Keratinocyte (primary cell): ENCODE data around the gene ANKRD6. TPM values are rescaled to one million over a fixed set of nuclear protein-coding genes. Genes with fewer than 3 reads are reported as not detected.
A peak's percentile ranks its signal among the peaks of the same experiment; 100 is the strongest.

ENCODE experiments used
- DNase-seq: peaks from one replicate; pipeline ENCODE4 v3.0.0-alpha.2; 2011; ENCODE audit warnings: low read depth, missing footprints, low spot score
- FAIRE-seq: peaks from 2 replicates; lab custom pipeline; 2011; peaks lifted over from hg19 to GRCh38; lab: Jason Lieb, UNC
- H2AFZ ChIP-seq: 2 replicates; pipeline ENCODE4 v1.6.0; 2012; ENCODE audit warnings: low read length, control low read depth, inconsistent platforms; ENCODE audit not compliant: control insufficient read depth
- H3K27ac ChIP-seq: 2 replicates; pipeline ENCODE4 v1.5.1; 2011; ENCODE audit warnings: low read length; ENCODE audit not compliant: control insufficient read depth, insufficient read depth
- H3K27me3 ChIP-seq: 3 replicates; pipeline ENCODE4 v1.6.0; 2011; ENCODE audit warnings: low read length; ENCODE audit not compliant: control insufficient read depth, insufficient read depth; ENCODE audit errors: extremely low read depth
- H3K36me3 ChIP-seq, 2 experiments: 2 replicates in 1 of 2; 3 replicates in 1 of 2; pipeline ENCODE4 v1.5.1; 2011; ENCODE audit warnings: low read length in 2 of 2, mild to moderate bottlenecking in 1 of 2; ENCODE audit not compliant: control insufficient read depth in 2 of 2, insufficient read depth in 2 of 2; ENCODE audit errors: extremely low read depth in 1 of 2
- H3K4me1 ChIP-seq: 3 replicates; pipeline ENCODE4 v1.5.1; 2011; ENCODE audit warnings: low read length; ENCODE audit not compliant: control insufficient read depth, insufficient read depth; ENCODE audit errors: extremely low read depth
- H3K4me2 ChIP-seq: 3 replicates; pipeline ENCODE4 v1.6.0; 2011; ENCODE audit warnings: low read depth, low read length; ENCODE audit not compliant: control insufficient read depth, insufficient read depth; ENCODE audit errors: extremely low read depth
- H3K4me3 ChIP-seq, 3 experiments: fragments of 200-600 bp in 1 of 3; sonication (generic) in 1 of 3; 2 replicates in 2 of 3; 3 replicates in 1 of 3; pipeline ENCODE4 v1.5.1; 2011 to 2016; ENCODE audit warnings: low read length in 3 of 3, mild to moderate bottlenecking in 3 of 3, control low read depth in 2 of 3, inconsistent platforms in 1 of 3, low read depth in 1 of 3, mixed read lengths in 1 of 3, mixed run types in 1 of 3, moderate library complexity in 1 of 3; ENCODE audit not compliant: control insufficient read depth in 2 of 3, insufficient read depth in 2 of 3; ENCODE audit errors: extremely low read depth in 1 of 3
- H3K79me2 ChIP-seq: 2 replicates; pipeline ENCODE4 v1.6.0; 2012; ENCODE audit warnings: low read length; ENCODE audit not compliant: control insufficient read depth, insufficient read depth
- H3K9ac ChIP-seq: 3 replicates; pipeline ENCODE4 v1.6.0; 2011; ENCODE audit warnings: low read length; ENCODE audit not compliant: control insufficient read depth, insufficient read depth; ENCODE audit errors: extremely low read depth
- H3K9me1 ChIP-seq: 3 replicates; pipeline ENCODE4 v1.6.0; 2011; ENCODE audit warnings: low read length; ENCODE audit not compliant: control insufficient read depth, insufficient read depth; ENCODE audit errors: extremely low read depth
- H3K9me3 ChIP-seq: 2 replicates; pipeline ENCODE4 v1.5.1; 2012; ENCODE audit warnings: low read depth, low read length; ENCODE audit not compliant: control insufficient read depth
- H4K20me1 ChIP-seq: 3 replicates; pipeline ENCODE4 v1.6.0; 2011; ENCODE audit warnings: low read length; ENCODE audit not compliant: control insufficient read depth, insufficient read depth; ENCODE audit errors: extremely low read depth
- CTCF ChIP-seq, 3 experiments: IDR thresholded peaks in 1 of 3; conservative IDR thresholded peaks in 1 of 3; optimal IDR thresholded peaks in 1 of 3; 2 replicates in 2 of 3; 3 replicates in 1 of 3; pipeline versions ENCODE3 to v1.5.1; 2011; ENCODE audit warnings: low read length in 3 of 3, mild to moderate bottlenecking in 3 of 3, moderate library complexity in 2 of 3, control low read depth in 1 of 3, inconsistent platforms in 1 of 3; ENCODE audit not compliant: insufficient read depth in 2 of 3; ENCODE audit errors: extremely low read depth in 1 of 3
- EZH2 ChIP-seq: IDR thresholded peaks from one replicate; pipeline ENCODE4 v1.6.1; 2012; ENCODE audit warnings: inconsistent platforms, mild to moderate bottlenecking, low read length, moderate library complexity
- dilution Hi-C: fragments of 300-500 bp; cut with MboI; formaldehyde crosslinking; loops from one replicate; pipeline ENCODE4 v1.7.0; 2020; ENCODE audit warnings: low sequenced_read_pairs; ENCODE audit not compliant: extremely low pct_ligation_motif_present
- polyA plus RNA-seq, 5 experiments: library from polyadenylated mRNA; depleted of rRNA in 3 of 5; stranded (reverse) in 3 of 5; stranded (forward) in 1 of 5; unstranded in 1 of 5; fragments of >200 nt; gene quantifications; 1 replicate in 1 of 5; 2 replicates in 3 of 5; 3 replicates in 1 of 5; pipeline versions ENCODE4 v1.2.1 to v1.2.3, GENCODE V29; 2011 to 2012; ENCODE audit warnings: missing spikeins in 2 of 5, low read depth in 1 of 5, low replicate concordance in 1 of 5

Gene ANKRD6
- polyA plus RNA-seq, 1 donor (not counting 4 experiments of a cell fraction or from before 2014, with no cell fraction given) = 5.7 TPM

GRCh38 chr6:89596484-89596883 is 163.5 kb downstream of the ANKRD6 start:
- no peak overlapping the region for H3K27ac ChIP-seq
- dilution Hi-C loops = no loop called here
- no peak overlapping the region for H3K4me3 ChIP-seq
- DNase-seq (no peak), FAIRE-seq (no peak)
- no peaks in the 10 kb centered on the region for H3K9me1 ChIP-seq
- H2AFZ ChIP-seq = no peak overlapping the region
- no peaks in the 10 kb centered on the region for H3K9me3 ChIP-seq
- no peaks in the 10 kb centered on the region for H3K27me3 ChIP-seq
- no peak for TF ChIP-seq EZH2
- H3K4me1 ChIP-seq = no peaks in the 10 kb centered on the region
- no peaks in the 10 kb centered on the region for H3K79me2 ChIP-seq
- H3K4me2 ChIP-seq = no peak overlapping the region
- H3K9ac ChIP-seq = no peak overlapping the region
- H3K36me3 ChIP-seq = no peaks in the 10 kb centered on the region
- no peaks in the 10 kb centered on the region for H4K20me1 ChIP-seq

DNA sequence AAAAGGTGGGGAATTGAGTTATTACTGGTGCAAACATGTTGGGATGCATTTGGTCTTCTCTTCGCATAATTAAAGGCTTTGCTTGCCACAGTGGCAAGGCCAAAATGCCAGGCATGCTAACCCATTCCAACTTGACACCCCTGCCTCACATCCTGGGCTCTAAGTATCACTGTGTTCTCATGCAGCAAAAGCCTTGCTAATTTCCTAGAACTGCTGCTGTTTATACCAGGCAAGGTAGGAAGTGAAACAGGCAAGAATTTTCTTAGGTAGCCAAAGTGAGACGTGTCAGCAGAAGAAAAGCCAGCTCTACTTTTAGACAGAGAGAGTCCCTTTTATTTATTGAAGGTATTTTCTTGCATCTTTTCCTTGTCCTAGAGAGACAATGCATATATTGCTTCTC is 164.4 kb downstream of the ANKRD6 start:
- H2AFZ ChIP-seq = no peak overlapping the region
- H3K27me3 ChIP-seq = no peaks in the 10 kb centered on the region
- H3K4me2 ChIP-seq = no peak overlapping the region
- H3K9me3 ChIP-seq = no peaks in the 10 kb centered on the region
- FAIRE-seq (no peak), DNase-seq (no peak)
- no peak for TF ChIP-seq CTCF (optimal IDR thresholded peaks at IDR 0.05 in 1 of 3, IDR thresholded peaks at IDR 0.05 in 1 of 3, conservative IDR thresholded peaks at IDR 0.05 in 1 of 3; ENCODE audit: extremely low read depth in 1 of 3, insufficient read depth in 2 of 3, low read length in 3 of 3)
- TF ChIP-seq EZH2 = no peak
- no peak overlapping the region for H3K4me3 ChIP-seq
- H3K9me1 ChIP-seq = no peaks in the 10 kb centered on the region
- dilution Hi-C loops = no loop called here
- no peaks in the 10 kb centered on the region for H4K20me1 ChIP-seq
- H3K36me3 ChIP-seq = no peaks in the 10 kb centered on the region
- no peak overlapping the region for H3K27ac ChIP-seq
- H3K79me2 ChIP-seq = no peaks in the 10 kb centered on the region
- H3K4me1 ChIP-seq = no peaks in the 10 kb centered on the region
- H3K9ac ChIP-seq = no peak overlapping the region

GRCh38 chr6:89597988-89598387 is 165.0 kb downstream of the ANKRD6 start:
- Histone ChIP-seq H2AFZ (no peak overlapping the region), H3K9me1 (no peaks in the 10 kb centered on the region), H3K9me3 (no peaks in the 10 kb centered on the region), H3K4me3 (no peak overlapping the region), H3K4me2 (no peak overlapping the region), H3K27me3 (no peaks in the 10 kb centered on the region), H3K27ac (no peak overlapping the region), H3K36me3 (no peaks in the 10 kb centered on the region), H3K4me1 (no peaks in the 10 kb centered on the region), H3K9ac (no peak overlapping the region), H4K20me1 (no peaks in the 10 kb centered on the region), H3K79me2 (no peaks in the 10 kb centered on the region)
- no peak for DNase-seq
- FAIRE-seq = peak; percentile 5
- TF ChIP-seq CTCF (optimal IDR thresholded peaks at IDR 0.05 in 1 of 3, IDR thresholded peaks at IDR 0.05 in 1 of 3, conservative IDR thresholded peaks at IDR 0.05 in 1 of 3; ENCODE audit: extremely low read depth in 1 of 3, insufficient read depth in 2 of 3, low read length in 3 of 3) (peak in 1 of 3 experiments; percentile 7), EZH2 (no peak)
- dilution Hi-C loops = no loop called here
